GM19035 (cell line): ENCODE results near the gene PAQR4.
A peak's percentile ranks its signal among the peaks of the same experiment; 100 is the strongest.

Experiments
- ATAC-seq: cut with Tn5 transposase; IDR thresholded peaks from one replicate; pipeline ENCODE4 v1.9.1; 2021; ENCODE audit not compliant: unreplicated experiment

The PAQR4 gene

GRCh38 chr16:2964475-2965336, 4.4 kb upstream of the PAQR4 start:
- ATAC-seq: no peak

- no peak for ATAC-seq
Measured at GRCh38 chr16:2966043-2966807, 2.9 kb upstream of the PAQR4 start.

GRCh38 chr16:2966808-2967191, 2.3 kb upstream of the PAQR4 start:
- ATAC-seq: no peak

- no peak for ATAC-seq
Measured at GRCh38 chr16:2967211-2967631, 1.9 kb upstream of the PAQR4 start.

- no peak for ATAC-seq
Measured at GRCh38 chr16:2967721-2968161, 1.4 kb upstream of the PAQR4 start.

- no peak for ATAC-seq
Measured at GRCh38 chr16:2968368-2968737, 795 bp upstream of the PAQR4 start.

- peak; percentile 40 for ATAC-seq
Measured at GRCh38 chr16:2969545-2970521, 685 bp downstream of the PAQR4 start.

- ATAC-seq: no peak
Measured at GRCh38 chr16:2970563-2970962, 1.4 kb downstream of the PAQR4 start.

GRCh38 chr16:2971134-2971984, 2.2 kb downstream of the PAQR4 start:
- no peak for ATAC-seq

GRCh38 chr16:2971985-2972784, 3.0 kb downstream of the PAQR4 start:
- no peak for ATAC-seq

- ATAC-seq: no peak
Measured at GRCh38 chr16:2973093-2973492, 3.9 kb downstream of the PAQR4 start.

- no peak for ATAC-seq
Measured at GRCh38 chr16:2973605-2974318, 4.6 kb downstream of the PAQR4 start.

GRCh38 chr16:2974319-2975056, 5.3 kb downstream of the PAQR4 start:
- no peak for ATAC-seq

GRCh38 chr16:2975161-2975795, 6.1 kb downstream of the PAQR4 start:
- no peak for ATAC-seq

GRCh38 chr16:2976201-2976600, 7.1 kb downstream of the PAQR4 start:
- ATAC-seq: no peak

- ATAC-seq: no peak
Measured at GRCh38 chr16:2976673-2977072, 7.5 kb downstream of the PAQR4 start.

GRCh38 chr16:2977440-2977839, 8.3 kb downstream of the PAQR4 start:
- no peak for ATAC-seq
